Osteocyte (in vitro differentiated cells): ENCODE data around the gene POLR1H. TPM values are rescaled to one million over a fixed set of nuclear protein-coding genes. Genes with fewer than 3 reads are reported as not detected.

ENCODE experiments used
- total RNA-seq: library from RNA; stranded (reverse); gene quantifications from 2 replicates; pipeline ENCODE4 v1.2.1, GENCODE V29; 2021

POLR1H gene
- total RNA-seq, 1 donor from 2014 or later: 20.1 TPM

Other genes starting within 250 kb of the POLR1H start
- 0.32 and 0.68 TPM in 2 replicates for gene HLA-G, start 233.4 kb upstream of the POLR1H start, total RNA-seq
- gene HLA-A, start 118.7 kb upstream of the POLR1H start, total RNA-seq: 293 and 316 TPM in 2 replicates
- 46.8 and 52.9 TPM in 2 replicates for gene PPP1R11, start 5.9 kb downstream of the POLR1H start, total RNA-seq
- gene RNF39, start 14.5 kb downstream of the POLR1H start, total RNA-seq: not detected in 2 replicates
- not detected in 2 replicates for gene TRIM31, start 51.8 kb downstream of the POLR1H start, total RNA-seq
- gene TRIM40, start 74.9 kb downstream of the POLR1H start, total RNA-seq: not detected in 2 replicates
- not detected in 2 replicates for gene TRIM10, start 99.9 kb downstream of the POLR1H start, total RNA-seq
- not detected in 2 replicates for gene TRIM15, start 102.3 kb downstream of the POLR1H start, total RNA-seq
- 39.8 and 41.8 TPM in 2 replicates for gene TRIM26, start 152.1 kb downstream of the POLR1H start, total RNA-seq